ENCODE measurements around the gene UBTF. TPM values are rescaled to one million over a fixed set of nuclear protein-coding genes. Genes with fewer than 3 reads are reported as not detected.

UBTF gene
- total and polyA plus RNA-seq, 2 donors (not counting 3 experiments of a cell fraction or from before 2014, with no cell fraction given) = 14.7 to 84.7 TPM

DNA sequence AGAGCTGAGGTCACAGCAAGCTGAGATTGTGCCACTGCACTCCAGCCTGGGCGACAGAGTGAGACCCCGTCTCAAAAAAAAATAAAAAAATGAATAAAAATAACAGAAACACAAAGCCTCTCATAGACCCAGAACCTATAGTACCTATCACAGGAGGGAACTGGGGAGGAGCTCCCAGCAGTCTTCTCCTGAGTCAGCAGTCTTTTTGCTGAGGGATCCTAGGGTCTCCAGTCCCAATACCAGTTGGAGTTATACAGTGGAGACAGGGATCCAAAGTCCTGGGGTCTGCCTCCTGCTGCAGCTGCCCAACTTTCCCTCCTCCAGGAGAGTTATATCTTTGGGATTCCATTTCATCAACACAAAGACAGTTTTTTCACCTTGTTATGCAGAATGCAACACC, 36.5 kb downstream of the UBTF start:
- no peaks in the 10 kb centered on the region for H3K9me1 ChIP-seq (replicated peaks; ENCODE audit: control insufficient read depth, extremely low read depth, insufficient read depth, low read length)
- CTCF ChIA-PET = interaction anchor here (1.0 kb wide), 1 partner anchor 15 kb away, joined by 4 read pairs; no protein-coding TSS in a partner anchor
- no TSS peak for BruUV-seq (replicated peaks)
- no peak overlapping the region for H2AFZ ChIP-seq (ENCODE audit: low read depth, low read length)
- no peak overlapping the region for H3K27ac ChIP-seq (ENCODE audit: insufficient read depth, low read depth, low read length)
- no peak for FAIRE-seq
- H3K9me3 ChIP-seq (replicated peaks; ENCODE audit: control insufficient read depth, insufficient read depth, low read length) = no peaks in the 10 kb centered on the region
- no peaks in the 10 kb centered on the region for H3K27me3 ChIP-seq (ENCODE audit: control insufficient read depth in 2 of 2, insufficient read depth in 2 of 2, low read length in 2 of 2)
- no peak for DNase-seq (ENCODE audit: low read depth, low spot score)
- POLR2A ChIA-PET = no interaction called here
- no peak overlapping the region for H3K9ac ChIP-seq (replicated peaks; ENCODE audit: extremely low read depth, insufficient read depth, low read length)
- no peaks in the 10 kb centered on the region for H4K20me1 ChIP-seq (replicated peaks; ENCODE audit: control insufficient read depth, extremely low read depth, insufficient read depth, low read length)
- peaks cover 7 to 9% of the 10 kb centered on the region in 2 experiments for H3K36me3 ChIP-seq (ENCODE audit: control insufficient read depth in 2 of 2, extremely low read depth in 1 of 2, insufficient read depth in 2 of 2, low read length in 2 of 2)
- intact Hi-C loops (cut with micrococcal nuclease) (no loop called here), dilution Hi-C loops (cut with MboI; ENCODE audit: extremely low pct_ligation_motif_present, low sequenced_read_pairs) (no loop called here)
- TF ChIP-seq JUN (IDR thresholded peaks at IDR 0.05; ENCODE audit: borderline replicate concordance, insufficient read depth, insufficient read length, low read depth) = no peak
- TF ChIP-seq FOS (IDR thresholded peaks at IDR 0.05; ENCODE audit: borderline replicate concordance, insufficient read depth, low read length) = no peak
- no peak for TF ChIP-seq EZH2 (IDR thresholded peaks at IDR 0.05; ENCODE audit: borderline replicate concordance, low read depth, low read length, severe bottlenecking)
- TF ChIP-seq, protein P1, sequence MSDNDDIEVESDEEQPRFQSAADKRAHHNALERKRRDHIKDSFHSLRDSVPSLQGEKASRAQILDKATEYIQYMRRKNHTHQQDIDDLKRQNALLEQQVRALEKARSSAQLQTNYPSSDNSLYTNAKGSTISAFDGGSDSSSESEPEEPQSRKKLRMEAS (IDR thresholded peaks at IDR 0.05; ENCODE audit: insufficient read depth, insufficient read length) = no peak
- no peak for TF ChIP-seq GATA2 (IDR thresholded peaks at IDR 0.05; ENCODE audit: insufficient read depth, insufficient read length, low read depth, low read length)
- no peak for TF ChIP-seq MYC (IDR thresholded peaks at IDR 0.05; ENCODE audit: low read depth, low read length)
- no peak for TF ChIP-seq POLR2A (IDR thresholded peaks at IDR 0.05; ENCODE audit: low read depth, low read length)
- TF ChIP-seq POLR2AphosphoS5 (IDR thresholded peaks at IDR 0.05; ENCODE audit: insufficient read depth, low read depth, low read length) = no peak
- TF ChIP-seq, protein P2, sequence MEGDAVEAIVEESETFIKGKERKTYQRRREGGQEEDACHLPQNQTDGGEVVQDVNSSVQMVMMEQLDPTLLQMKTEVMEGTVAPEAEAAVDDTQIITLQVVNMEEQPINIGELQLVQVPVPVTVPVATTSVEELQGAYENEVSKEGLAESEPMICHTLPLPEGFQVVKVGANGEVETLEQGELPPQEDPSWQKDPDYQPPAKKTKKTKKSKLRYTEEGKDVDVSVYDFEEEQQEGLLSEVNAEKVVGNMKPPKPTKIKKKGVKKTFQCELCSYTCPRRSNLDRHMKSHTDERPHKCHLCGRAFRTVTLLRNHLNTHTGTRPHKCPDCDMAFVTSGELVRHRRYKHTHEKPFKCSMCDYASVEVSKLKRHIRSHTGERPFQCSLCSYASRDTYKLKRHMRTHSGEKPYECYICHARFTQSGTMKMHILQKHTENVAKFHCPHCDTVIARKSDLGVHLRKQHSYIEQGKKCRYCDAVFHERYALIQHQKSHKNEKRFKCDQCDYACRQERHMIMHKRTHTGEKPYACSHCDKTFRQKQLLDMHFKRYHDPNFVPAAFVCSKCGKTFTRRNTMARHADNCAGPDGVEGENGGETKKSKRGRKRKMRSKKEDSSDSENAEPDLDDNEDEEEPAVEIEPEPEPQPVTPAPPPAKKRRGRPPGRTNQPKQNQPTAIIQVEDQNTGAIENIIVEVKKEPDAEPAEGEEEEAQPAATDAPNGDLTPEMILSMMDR (IDR thresholded peaks at IDR 0.05; ENCODE audit: extremely low read depth in 1 of 2, insufficient read depth in 1 of 2, low read depth in 1 of 2, low read length in 2 of 2) = no peak
- H3K79me2 ChIP-seq (ENCODE audit: control insufficient read depth, insufficient read depth, low read length) = peaks cover 37% of the 10 kb centered on the region
- H3K4me1 ChIP-seq (ENCODE audit: control insufficient read depth, extremely low read depth, insufficient read depth, low read length) = peaks cover 12% of the 10 kb centered on the region
- no peak overlapping the region for H3K4me2 ChIP-seq (ENCODE audit: insufficient read depth, low read length)
- H3K4me3 ChIP-seq (replicated peaks in 1 of 3; ENCODE audit: insufficient read depth in 1 of 3, low read depth in 1 of 3, low read length in 3 of 3) = no peak overlapping the region
